ENCODE measurements around the gene STAMBP. TPM values are rescaled to one million over a fixed set of nuclear protein-coding genes. Genes with fewer than 3 reads are reported as not detected.

Gene STAMBP
- total RNA-seq, 4 donors from 2014 or later = 29.0 to 45.0 (median 33.5) TPM

DNA sequence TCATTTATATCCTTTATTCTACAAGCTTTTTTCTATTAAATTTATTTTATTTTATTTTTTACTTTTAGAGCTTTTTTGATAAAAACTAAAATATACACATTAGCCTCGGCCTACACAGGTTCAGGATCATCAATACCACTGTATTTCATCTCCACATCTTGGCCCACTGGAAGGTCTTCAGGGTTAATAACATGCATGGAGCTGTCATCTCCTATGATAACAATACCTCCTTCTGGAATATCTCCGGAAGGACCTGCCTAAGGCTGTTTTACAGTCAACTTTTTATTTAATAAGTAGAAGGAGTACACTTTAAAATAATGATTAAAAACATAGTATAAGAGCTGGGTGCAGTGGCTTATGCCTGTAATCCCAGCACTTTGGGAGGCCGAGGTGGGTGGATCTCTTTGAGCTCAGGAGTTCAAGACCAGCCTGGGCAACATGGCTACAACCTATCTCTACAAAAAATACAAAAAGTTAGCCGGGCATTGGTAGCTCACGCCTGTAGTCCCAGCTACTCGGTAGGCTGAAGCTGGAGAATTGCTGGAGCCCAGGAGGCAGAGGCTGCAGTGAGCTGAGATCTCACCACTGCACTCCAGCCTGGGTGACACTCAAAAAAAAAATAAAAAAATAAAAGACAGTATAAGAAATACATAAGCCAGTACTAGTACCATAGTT is 82.2 kb downstream of the STAMBP start:
- Histone ChIP-seq H3K4me3 (no peak overlapping the region), H3K36me3 (no peaks in the 10 kb centered on the region), H3K4me1 (peaks cover 15% of the 10 kb centered on the region), H3K27me3 (no peaks in the 10 kb centered on the region), H3K9me3 (no peaks in the 10 kb centered on the region), H3K27ac (no peak overlapping the region)
- TF ChIP-seq POLR2AphosphoS5 (IDR thresholded peaks at IDR 0.05) = no peak
- no peak for TF ChIP-seq EP300 (IDR thresholded peaks at IDR 0.05)
- no peak for TF ChIP-seq POLR2A (IDR thresholded peaks at IDR 0.05)
- WGBS = 69% methylated on average over 6 of the region's 6 CpGs
- no peak for DNase-seq (ENCODE audit: low spot score in 2 of 2)

DNA sequence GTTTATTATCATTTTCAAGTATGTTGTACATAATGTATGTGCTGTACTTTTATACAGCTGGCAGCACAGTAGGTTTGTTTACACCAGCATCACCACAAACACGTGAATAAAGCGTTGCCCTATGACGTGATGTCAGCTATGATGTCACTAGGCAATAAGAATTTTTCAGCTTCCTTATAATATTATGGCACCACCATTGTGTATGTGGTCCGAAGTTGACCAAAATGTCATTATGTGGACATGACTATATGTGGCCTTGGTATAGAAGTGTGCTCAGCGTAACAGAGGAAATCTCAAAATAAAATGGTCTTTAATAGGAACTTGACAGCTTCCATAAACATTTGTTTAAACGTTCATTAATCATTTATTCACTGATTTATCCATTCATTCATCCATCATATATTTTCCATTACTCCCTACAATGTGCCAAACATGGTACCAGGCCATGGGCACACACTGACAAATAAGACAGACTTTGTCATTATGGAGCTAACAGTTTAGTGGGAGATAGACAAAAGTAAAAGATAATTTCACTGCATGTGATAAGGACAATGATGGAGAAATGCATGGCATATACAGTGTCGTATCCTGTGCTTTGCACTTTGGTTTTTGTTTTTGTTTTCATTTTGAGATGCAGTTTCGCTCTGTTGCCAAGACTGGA is 82.9 kb downstream of the STAMBP start:
- Histone ChIP-seq H3K27me3 (no peaks in the 10 kb centered on the region), H3K4me3 (no peak overlapping the region), H3K4me1 (peaks cover 15% of the 10 kb centered on the region), H3K9me3 (no peaks in the 10 kb centered on the region), H3K36me3 (no peaks in the 10 kb centered on the region), H3K27ac (no peak overlapping the region)
- DNase-seq (ENCODE audit: low spot score in 2 of 2) = no peak
- 85% methylated on average over 8 of the region's 8 CpGs for WGBS
- TF ChIP-seq, protein P1, sequence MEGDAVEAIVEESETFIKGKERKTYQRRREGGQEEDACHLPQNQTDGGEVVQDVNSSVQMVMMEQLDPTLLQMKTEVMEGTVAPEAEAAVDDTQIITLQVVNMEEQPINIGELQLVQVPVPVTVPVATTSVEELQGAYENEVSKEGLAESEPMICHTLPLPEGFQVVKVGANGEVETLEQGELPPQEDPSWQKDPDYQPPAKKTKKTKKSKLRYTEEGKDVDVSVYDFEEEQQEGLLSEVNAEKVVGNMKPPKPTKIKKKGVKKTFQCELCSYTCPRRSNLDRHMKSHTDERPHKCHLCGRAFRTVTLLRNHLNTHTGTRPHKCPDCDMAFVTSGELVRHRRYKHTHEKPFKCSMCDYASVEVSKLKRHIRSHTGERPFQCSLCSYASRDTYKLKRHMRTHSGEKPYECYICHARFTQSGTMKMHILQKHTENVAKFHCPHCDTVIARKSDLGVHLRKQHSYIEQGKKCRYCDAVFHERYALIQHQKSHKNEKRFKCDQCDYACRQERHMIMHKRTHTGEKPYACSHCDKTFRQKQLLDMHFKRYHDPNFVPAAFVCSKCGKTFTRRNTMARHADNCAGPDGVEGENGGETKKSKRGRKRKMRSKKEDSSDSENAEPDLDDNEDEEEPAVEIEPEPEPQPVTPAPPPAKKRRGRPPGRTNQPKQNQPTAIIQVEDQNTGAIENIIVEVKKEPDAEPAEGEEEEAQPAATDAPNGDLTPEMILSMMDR (IDR thresholded peaks at IDR 0.05) = no peak
- TF ChIP-seq POLR2A (IDR thresholded peaks at IDR 0.05) (no peak), EP300 (IDR thresholded peaks at IDR 0.05) (no peak), POLR2AphosphoS5 (IDR thresholded peaks at IDR 0.05) (no peak)

DNA sequence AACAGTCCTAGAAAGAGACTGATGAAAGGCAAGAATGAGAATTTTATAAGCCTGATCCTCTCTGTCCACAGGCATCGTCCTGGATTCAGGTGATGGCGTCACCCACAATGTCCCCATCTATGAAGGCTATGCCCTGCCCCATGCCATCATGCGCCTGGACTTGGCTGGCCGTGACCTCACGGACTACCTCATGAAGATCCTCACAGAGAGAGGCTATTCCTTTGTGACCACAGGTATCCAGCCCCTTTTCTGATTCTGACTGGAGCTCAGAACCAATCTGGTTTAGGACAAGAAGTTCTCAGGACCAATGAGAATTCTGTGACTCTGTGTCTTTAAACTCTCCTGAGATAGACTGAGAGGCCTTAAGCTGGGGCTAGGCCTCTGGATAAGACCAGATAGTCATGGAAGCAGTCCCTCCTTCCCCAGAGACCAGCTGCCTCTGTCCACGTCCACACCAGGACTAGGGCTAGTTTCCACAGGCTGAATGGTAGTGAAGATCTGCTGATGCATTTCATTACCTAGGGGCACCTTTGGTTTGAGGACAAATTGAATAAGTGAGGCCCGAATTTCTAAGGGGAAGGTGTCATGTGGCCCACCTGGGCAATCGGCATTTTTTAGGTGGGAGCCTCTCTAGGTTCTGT is 84.8 kb downstream of the STAMBP start:
- Histone ChIP-seq H3K9me3 (no peaks in the 10 kb centered on the region), H3K27me3 (no peaks in the 10 kb centered on the region), H3K27ac (no peak overlapping the region), H3K36me3 (no peaks in the 10 kb centered on the region), H3K4me1 (peaks cover 7% of the 10 kb centered on the region), H3K4me3 (no peak overlapping the region)
- TF ChIP-seq, protein P1 (IDR thresholded peaks at IDR 0.05) = no peak
- no peak for TF ChIP-seq POLR2AphosphoS5 (IDR thresholded peaks at IDR 0.05)
- TF ChIP-seq POLR2A (IDR thresholded peaks at IDR 0.05) = no peak
- no peak for TF ChIP-seq EP300 (IDR thresholded peaks at IDR 0.05)
- DNase-seq (ENCODE audit: low spot score in 2 of 2) = no peak
- 94% methylated on average over 8 of the region's 8 CpGs for WGBS

DNA sequence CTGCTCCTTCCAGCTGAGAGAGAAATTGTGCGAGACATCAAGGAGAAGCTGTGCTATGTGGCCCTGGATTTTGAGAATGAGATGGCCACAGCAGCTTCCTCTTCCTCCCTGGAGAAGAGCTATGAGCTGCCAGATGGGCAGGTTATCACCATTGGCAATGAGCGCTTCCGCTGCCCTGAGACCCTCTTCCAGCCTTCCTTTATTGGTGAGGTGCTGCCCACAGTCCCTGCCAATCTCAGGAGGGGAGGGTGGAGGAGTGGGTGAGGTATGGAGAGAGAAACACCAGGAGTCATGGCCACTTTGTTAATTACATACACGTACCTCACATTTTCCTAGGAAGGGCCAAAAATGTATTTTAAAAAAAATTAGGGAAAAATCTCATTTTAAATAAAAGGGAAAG is 85.9 kb downstream of the STAMBP start:
- H3K4me3 ChIP-seq = no peak overlapping the region
- 91% methylated on average over 4 of the region's 4 CpGs for WGBS
- H3K4me1 ChIP-seq = no peaks in the 10 kb centered on the region
- H3K27ac ChIP-seq = no peak overlapping the region
- H3K36me3 ChIP-seq = no peaks in the 10 kb centered on the region
- no peak for DNase-seq (ENCODE audit: low spot score in 2 of 2)
- no peaks in the 10 kb centered on the region for H3K9me3 ChIP-seq
- TF ChIP-seq, protein P1 (IDR thresholded peaks at IDR 0.05) = no peak
- peaks cover 5% of the 10 kb centered on the region for H3K27me3 ChIP-seq

DNA sequence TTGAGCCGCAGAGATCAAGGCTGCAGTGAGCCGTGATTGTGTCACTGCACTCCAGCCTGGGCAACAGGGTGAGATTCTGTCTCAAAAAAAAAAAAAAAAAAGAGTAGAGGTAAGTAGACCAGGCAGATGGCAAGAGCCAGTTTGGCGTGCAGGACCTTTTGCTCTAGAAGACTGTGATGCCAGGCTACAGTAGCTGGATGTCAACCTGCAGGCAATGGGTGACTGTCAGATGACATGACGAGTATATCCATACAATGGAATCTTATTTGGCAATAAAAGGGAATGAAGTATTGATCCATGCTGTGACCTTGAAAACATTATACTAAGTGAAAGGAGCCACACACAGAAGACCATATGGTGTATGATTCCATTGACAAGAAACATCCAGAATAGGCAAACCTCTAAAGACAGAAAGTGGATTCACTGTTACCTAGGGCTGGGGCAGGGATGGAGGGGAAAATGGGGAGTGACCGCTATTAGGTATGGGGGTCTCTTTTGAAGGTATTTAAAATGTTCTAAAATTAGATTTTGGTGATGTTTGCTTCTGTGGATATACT is 86.8 kb downstream of the STAMBP start:
- no peak overlapping the region for H3K4me3 ChIP-seq
- no peak for TF ChIP-seq POLR2A (IDR thresholded peaks at IDR 0.05)
- TF ChIP-seq EP300 (IDR thresholded peaks at IDR 0.05) = no peak
- TF ChIP-seq POLR2AphosphoS5 (IDR thresholded peaks at IDR 0.05) = no peak
- TF ChIP-seq, protein P1 (IDR thresholded peaks at IDR 0.05) = no peak
- 93% methylated on average over 5 of the region's 5 CpGs for WGBS
- no peaks in the 10 kb centered on the region for H3K4me1 ChIP-seq
- no peaks in the 10 kb centered on the region for H3K36me3 ChIP-seq
- no peaks in the 10 kb centered on the region for H3K9me3 ChIP-seq
- DNase-seq (ENCODE audit: low spot score in 2 of 2) = no peak
- H3K27me3 ChIP-seq = peaks cover 7% of the 10 kb centered on the region
- no peak overlapping the region for H3K27ac ChIP-seq

All from suprapubic skin (tissue), 4 donors.